ENCODE data around the gene DNAJC18. TPM values are rescaled to one million over a fixed set of nuclear protein-coding genes. Genes with fewer than 3 reads are reported as not detected.
"Not testable (repeated sequence)": the region's sequence is repeated elsewhere in the genome, so short reads cannot be mapped to it uniquely, and the experiment has no call there.

The DNAJC18 gene
- polyA plus RNA-seq, 1 donor = 23.0 TPM

- DNase-seq = not testable (repeated sequence)
Measured at GRCh38 chr5:139386956-139387355, 52.4 kb downstream of the DNAJC18 start.

GRCh38 chr5:139386050-139386438 lies 53.3 kb downstream of the DNAJC18 start:
- DNase-seq = no peak

GRCh38 chr5:139385061-139386049 lies 54.0 kb downstream of the DNAJC18 start:
- no peak for DNase-seq

DNA sequence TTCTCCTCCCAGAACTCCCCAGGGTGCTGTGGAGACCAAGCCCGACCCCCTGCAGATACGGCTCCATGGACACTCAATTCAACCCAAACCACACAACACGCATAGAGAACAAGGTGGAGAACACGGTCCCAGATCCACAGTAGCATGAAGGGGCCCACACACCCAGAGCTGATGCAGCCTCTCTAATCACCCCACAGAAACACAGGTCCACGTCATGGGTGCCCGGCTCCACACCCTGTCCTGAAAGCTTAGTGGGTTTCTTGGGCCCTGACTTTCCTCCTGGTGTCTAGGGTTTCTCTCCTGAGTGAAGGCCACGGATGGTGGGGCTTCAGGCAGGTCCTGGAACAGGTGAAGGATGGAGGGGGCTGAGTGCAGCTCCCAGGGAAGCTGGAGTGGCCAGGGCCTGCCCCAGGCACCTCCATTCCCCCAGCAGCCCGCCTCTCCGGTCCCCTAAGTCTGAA lies 54.7 kb downstream of the DNAJC18 start:
- DNase-seq = no peak

DNA sequence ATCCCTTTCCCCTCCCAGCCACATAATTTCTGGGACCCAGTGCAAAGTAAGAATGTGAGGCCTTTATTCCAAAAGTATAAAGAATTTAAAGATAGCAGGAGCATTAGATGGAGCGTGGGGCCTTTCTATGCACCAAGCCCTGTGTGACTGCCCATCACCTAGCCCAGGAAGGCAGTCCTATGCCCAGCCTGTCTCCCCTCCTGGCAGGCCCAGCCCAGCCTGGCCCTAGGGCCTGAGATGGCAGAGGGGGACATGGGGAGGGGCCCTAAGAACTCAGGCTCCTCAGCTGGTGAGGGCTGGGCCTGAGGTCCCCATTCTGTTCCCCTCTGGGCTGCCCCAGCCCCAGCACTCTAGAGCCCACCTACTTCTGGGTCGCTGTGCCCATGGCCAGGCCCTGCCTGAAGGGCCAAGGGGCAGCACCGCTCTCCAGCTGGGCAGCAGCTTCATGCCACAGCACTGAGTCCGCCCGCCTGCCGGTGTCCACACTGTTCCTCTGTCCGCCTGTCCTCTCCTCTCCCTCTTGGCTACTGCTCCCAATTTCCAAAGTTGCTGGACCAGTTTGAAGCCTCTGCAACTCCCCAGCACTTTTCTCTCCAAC lies 55.2 kb downstream of the DNAJC18 start:
- DNase-seq = no peak

- no peak for DNase-seq
Measured at GRCh38 chr5:139383275-139383992, 55.9 kb downstream of the DNAJC18 start, which contains the start of gene SLC23A1. SLC23A1 (minus strand) TSS chr5:139383297; CDS start chr5:139383253, 44 bp downstream.

- no peak for DNase-seq
Measured at GRCh38 chr5:139382807-139383206, 56.5 kb downstream of the DNAJC18 start.

DNA sequence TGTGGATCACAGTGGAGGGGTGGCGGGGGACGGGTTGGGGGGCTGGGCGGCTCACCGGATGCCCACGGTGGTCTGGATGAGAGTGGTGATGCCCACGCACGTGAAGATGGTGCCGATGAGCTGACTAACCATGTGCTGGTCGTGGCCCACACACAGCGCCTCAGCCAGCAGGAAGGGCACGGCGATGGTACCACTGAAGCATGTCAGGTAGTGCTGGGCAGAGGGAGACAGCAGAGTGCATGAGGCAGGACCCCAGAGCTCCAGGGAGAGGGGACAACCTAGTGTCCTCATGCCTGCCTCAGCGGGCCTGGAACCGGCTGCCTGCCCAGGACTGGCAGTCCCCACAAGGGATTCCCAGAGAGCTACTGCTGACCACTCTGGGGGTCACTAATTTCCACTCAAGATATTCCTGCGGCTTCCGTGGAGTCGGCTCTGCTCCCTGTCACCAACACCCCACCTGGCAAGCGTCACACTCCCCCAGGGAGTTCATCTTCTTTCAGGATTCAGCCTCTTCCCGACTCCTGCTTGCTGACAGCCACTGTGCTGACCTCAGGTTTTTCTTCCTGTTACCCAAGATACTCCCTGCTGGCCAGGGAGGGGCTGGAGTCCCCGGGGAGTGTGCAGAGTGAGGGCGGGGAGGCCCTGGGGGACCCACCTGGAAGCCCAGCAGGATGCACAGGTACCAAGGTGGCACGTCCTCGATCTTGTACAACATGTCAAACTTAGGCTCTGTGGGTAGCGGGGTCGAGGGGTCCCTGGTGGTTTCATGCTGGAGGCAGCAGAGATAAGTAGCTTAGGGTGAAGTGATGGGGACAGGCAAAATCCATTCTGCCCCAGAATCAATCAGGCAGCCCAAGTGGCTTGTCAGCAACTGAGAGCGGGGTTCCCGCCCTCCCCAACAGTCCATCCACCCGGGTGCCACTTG lies 57.2 kb downstream of the DNAJC18 start:
- no peak for DNase-seq

DNA sequence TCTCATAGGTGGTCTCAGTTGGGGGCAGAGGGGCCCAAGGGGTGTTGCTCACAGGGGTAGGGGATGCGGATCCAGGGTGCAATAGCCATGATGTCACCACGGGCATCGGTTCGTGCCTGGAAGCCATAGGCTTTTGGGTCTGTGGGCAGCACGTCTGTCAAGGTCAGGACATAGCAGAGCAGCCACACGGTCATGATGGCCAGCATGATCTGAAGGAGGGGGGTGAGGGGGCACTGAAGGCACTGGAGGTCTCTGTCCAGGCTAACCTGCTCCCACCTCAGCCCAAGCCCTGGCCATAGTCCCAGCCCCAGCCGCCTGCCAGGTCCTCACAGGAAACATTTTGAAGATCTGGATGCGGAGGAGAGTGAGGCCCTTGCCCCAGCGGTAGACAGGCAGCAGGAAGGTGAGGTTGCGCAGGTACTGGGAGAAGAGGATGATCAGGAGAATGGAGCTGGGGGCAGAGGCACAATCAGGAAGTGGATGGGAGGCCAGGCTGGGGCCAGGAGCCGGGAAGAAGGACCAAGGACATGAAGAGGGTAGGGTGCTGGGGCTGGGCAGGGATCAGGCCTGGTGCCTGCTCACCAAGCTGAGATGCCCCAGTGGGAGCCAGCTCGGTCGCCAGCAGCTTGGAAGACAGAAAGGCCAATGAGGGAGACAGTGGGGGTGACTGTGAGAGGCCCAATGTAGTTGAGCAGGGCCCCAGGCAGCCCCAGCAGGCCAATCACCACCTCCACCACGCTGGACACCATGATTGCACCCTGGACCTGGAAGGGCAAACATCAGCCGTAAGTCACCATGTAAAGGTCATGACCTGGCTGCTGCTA lies 59.5 kb downstream of the DNAJC18 start:
- DNase-seq = no peak

- no peak for DNase-seq
Measured at GRCh38 chr5:139378941-139379361, 60.4 kb downstream of the DNAJC18 start.

DNA sequence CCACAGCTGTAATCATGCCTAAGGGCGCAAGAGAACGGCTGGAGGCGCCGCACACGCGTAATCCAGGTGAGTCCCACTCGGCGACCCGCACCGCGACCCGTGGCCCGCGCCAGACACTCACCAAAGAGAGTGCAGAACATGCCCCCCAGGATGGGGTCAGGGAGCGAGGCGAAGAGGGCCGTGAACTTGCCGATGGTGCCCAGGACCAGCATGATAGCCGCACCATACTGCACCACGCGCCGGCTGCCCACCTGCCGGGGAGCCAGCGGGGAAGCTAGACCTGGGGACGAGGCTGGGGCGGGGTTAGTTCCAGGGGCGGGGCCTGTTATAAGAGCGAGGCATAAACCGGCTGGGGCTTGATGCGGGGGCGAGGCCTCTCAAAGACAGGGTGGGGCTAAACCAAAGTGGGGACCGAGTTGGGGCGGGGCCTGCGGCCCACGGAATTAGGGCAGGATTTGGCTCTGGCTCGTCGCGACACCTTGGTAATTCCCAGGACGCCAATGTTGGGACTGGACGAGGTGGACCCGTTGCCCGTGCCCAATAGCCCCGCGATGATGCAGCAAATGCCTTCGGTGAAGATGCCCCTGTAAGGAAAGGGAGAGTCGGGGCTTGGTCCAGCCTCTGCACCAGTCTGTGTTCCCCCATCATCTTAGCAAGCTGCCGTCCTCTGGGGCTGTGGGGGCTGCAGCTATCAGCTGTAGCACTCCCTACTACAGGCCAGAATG lies 61.1 kb downstream of the DNAJC18 start:
- DNase-seq = no peak

DNA sequence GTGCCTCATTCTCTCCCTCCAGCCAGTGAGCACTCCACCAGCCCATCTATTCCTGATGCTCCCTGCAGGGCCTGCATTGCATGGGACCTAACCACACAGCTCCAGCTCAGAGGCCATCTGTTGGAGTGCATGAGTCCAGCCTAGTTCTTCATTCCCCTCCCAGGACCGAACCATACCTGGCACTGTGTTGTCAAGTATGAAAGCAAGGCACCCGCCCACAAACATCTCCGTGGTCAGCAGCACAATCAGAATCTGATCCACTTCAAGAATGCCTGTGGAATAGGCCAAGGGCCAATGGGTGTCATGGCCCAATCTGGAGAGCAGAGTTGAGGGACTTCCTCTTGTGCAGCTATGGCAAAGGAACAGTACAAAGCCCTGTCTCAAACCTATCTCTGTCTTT lies 62.1 kb downstream of the DNAJC18 start:
- DNase-seq = no peak

- no peak for DNase-seq
Measured at GRCh38 chr5:139376364-139376763, 63.0 kb downstream of the DNAJC18 start.

DNA sequence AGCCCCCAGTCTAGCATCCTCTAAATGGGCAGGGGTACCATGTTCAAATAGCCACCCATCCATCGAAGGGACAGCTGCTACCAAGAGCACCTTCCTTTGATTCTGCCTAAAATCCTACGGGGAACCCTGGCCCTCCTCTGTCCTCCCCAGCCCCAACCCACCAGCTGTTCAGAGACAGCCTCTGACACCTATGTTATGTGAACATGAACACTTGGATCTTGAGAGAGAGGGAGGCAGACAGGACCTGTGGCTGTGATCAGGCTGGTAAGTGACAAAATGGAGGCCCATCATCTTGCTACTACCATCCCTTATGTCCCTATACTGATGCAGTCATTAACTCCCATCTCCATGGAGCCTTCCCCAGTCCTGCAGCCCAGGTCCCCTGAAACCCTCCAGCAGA lies 64.4 kb downstream of the DNAJC18 start:
- DNase-seq = no peak

DNA sequence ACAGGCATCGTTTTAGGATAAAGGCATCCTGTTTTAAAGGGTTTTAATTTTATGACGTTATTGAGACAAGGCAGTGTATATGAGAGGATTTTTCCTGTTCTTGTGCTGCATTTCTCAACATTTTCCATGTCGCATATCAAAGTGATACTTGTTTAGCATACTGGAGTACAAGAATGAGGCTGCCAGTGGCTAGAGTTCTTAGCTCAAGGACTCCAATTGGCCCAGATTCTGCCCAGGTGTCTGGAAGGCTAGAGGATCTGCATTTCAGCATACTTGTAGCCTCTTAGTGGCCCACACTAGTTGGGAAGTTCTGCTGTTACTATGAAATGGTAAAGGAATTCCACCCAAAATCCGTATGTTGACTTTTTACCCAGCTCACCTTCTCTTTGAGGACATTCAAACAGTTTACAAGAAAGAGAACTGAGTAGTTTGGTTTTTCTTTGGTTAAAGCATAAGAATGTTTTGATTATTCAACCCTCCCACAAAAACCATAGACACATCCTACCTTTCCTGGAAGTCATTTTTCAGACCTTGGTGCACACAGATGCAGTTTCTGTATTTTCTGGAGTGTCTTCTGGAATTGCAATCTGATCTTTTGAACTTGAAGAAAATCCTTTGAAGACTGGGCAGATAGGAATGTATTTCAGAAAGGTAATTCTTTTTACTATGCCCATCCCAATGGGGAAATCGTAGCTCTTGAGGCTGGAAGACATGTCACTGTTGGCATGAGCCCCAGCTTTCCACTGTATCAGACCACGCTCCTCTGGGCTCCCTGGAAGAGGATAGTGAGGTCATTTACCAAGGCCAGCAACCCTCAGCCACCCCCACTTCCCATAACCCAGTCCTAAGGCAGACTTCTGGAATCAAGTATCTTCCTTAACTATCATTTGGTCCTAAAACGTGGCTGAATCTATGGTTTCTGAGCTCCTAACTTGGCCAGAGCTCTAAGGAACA lies 67.6 kb downstream of the DNAJC18 start:
- DNase-seq = no peak

- no peak for DNase-seq
Measured at GRCh38 chr5:139369181-139369580, 70.1 kb downstream of the DNAJC18 start.

DNA sequence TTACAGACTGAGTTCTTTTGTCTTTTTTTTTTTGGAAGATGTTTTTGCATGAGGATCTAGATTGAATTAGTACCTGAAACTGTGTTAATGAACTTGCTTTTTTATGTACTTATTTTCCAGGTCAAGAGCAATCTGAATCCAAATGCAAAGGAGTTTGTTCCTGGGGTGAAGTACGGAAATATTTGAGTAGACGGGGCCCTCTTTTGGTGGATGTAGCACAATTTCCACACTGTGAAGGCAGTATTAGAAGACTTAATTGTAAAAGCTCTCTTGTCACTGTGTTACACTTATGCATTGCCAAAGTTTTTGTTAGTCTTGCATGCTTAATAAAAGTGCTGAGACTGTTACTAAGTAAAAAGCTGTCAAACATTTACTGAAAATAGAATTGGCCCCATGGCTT lies 70.7 kb downstream of the DNAJC18 start:
- DNase-seq = no peak

GRCh38 chr5:139364466-139364865 lies 74.9 kb downstream of the DNAJC18 start:
- DNase-seq = no peak

DNA sequence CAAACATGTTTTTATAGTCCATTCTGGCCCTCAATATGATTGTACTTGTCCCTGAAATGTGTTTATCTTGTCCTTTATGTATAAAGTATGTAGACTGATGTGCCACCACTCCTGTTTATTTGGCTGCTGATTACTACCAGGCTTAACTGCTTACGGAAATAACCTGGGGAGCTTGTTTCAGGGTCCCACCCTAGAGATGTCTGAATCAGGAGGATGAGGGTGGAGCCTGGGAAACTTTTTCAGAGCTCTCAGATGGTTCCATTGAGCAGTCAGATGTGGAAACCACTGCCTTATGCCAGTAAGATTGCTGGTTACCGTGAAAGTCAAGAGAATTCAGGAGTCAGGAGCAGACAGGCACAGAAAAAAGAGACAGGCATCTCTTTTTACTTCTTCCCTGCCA lies 75.4 kb downstream of the DNAJC18 start:
- DNase-seq = no peak

Measured in hindlimb muscle (tissue), 1 donor.